Islet of Langerhans (tissue), 1 donor: Measurements from ENCODE around the gene NDUFB10.

ENCODE experiments used
- FAIRE-seq: peaks from one replicate; lab custom pipeline; 2011; peaks lifted over from hg19 to GRCh38; lab: Jason Lieb, UNC

The NDUFB10 gene

GRCh38 chr16:1985466-1986150 is 26.3 kb downstream of the NDUFB10 start:
- no peak for FAIRE-seq

GRCh38 chr16:1987198-1987597 is 27.9 kb downstream of the NDUFB10 start:
- no peak for FAIRE-seq

- no peak for FAIRE-seq
These were observed 30.1 kb downstream of the NDUFB10 start, which contains the start of gene SYNGR3 for GRCh38 chr16:1989209-1990100. Gene SYNGR3, plus strand, starts transcription at chr16:1989970. Its CDS starts 133 bp downstream, at chr16:1990103.

- FAIRE-seq: no peak
These were observed 30.7 kb downstream of the NDUFB10 start for GRCh38 chr16:1990101-1990350.

- FAIRE-seq: no peak
These were observed 31.2 kb downstream of the NDUFB10 start for GRCh38 chr16:1990351-1991134.

- no peak for FAIRE-seq
These were observed 31.8 kb downstream of the NDUFB10 start for GRCh38 chr16:1991135-1991551.

GRCh38 chr16:1991588-1991947 is 32.2 kb downstream of the NDUFB10 start:
- no peak for FAIRE-seq

- no peak for FAIRE-seq
These were observed 32.8 kb downstream of the NDUFB10 start for GRCh38 chr16:1991948-1992703.

- FAIRE-seq: no peak
These were observed 33.5 kb downstream of the NDUFB10 start for GRCh38 chr16:1992704-1993317.

- FAIRE-seq: no peak
These were observed 34.4 kb downstream of the NDUFB10 start for GRCh38 chr16:1993731-1994131.

- FAIRE-seq: no peak
These were observed 38.4 kb downstream of the NDUFB10 start for GRCh38 chr16:1997494-1998359.

GRCh38 chr16:1998360-1998835 is 39.1 kb downstream of the NDUFB10 start:
- no peak for FAIRE-seq

- no peak for FAIRE-seq
These were observed 39.8 kb downstream of the NDUFB10 start for GRCh38 chr16:1998852-1999801.

GRCh38 chr16:1999866-2000514 is 40.7 kb downstream of the NDUFB10 start:
- no peak for FAIRE-seq

- FAIRE-seq: no peak
These were observed 41.7 kb downstream of the NDUFB10 start for GRCh38 chr16:2001035-2001434.

- FAIRE-seq: no peak
These were observed 42.4 kb downstream of the NDUFB10 start for GRCh38 chr16:2001456-2002355.

GRCh38 chr16:2002406-2003230 is 43.3 kb downstream of the NDUFB10 start:
- no peak for FAIRE-seq
